Karpas-422 (cell line): ENCODE data around the gene RHOH. TPM values are rescaled to one million over a fixed set of nuclear protein-coding genes. Genes with fewer than 3 reads are reported as not detected.

Source experiments
- DNase-seq: peaks from one replicate; pipeline ENCODE4 v3.0.0-alpha.2; 2015
- H2AFZ ChIP-seq: fragments of 200-600 bp; sonication (generic); 2 replicates; pipeline ENCODE4 v1.6.1; 2014; ENCODE audit warnings: antibody characterized with exemption, low read length, mixed read lengths
- H3K27ac ChIP-seq: fragments of 200-600 bp; sonication (generic); 2 replicates; pipeline ENCODE4 v1.5.1; 2014; ENCODE audit warnings: mild to moderate bottlenecking, low read length, moderate library complexity
- H3K27me3 ChIP-seq: fragments of 200-600 bp; sonication (generic); 2 replicates; pipeline ENCODE4 v1.6.1; 2014; ENCODE audit warnings: low read length, mixed read lengths
- H3K36me3 ChIP-seq: fragments of 200-600 bp; sonication (generic); 2 replicates; pipeline ENCODE4 v1.6.1; 2014; ENCODE audit warnings: low read length, mixed read lengths; ENCODE audit not compliant: insufficient read depth
- H3K4me1 ChIP-seq: fragments of 200-600 bp; sonication (generic); 2 replicates; pipeline ENCODE4 v1.6.1; 2014; ENCODE audit warnings: mild to moderate bottlenecking, low read length, mixed read lengths
- H3K4me2 ChIP-seq: fragments of 200-600 bp; sonication (generic); 2 replicates; pipeline ENCODE4 v1.6.1; 2014; ENCODE audit warnings: low read length, low read depth, mild to moderate bottlenecking; ENCODE audit not compliant: poor library complexity, severe bottlenecking
- H3K4me3 ChIP-seq: fragments of 200-600 bp; sonication (generic); 2 replicates; pipeline ENCODE4 v1.5.1; 2014; ENCODE audit warnings: mild to moderate bottlenecking, antibody characterized with exemption, low read length, mixed read lengths
- H3K79me2 ChIP-seq: fragments of 200-600 bp; sonication (generic); 2 replicates; pipeline ENCODE4 v1.6.1; 2014; ENCODE audit warnings: mild to moderate bottlenecking, low read length, mixed read lengths
- H3K9ac ChIP-seq: fragments of 200-600 bp; sonication (generic); 2 replicates; pipeline ENCODE4 v1.6.0; 2014; ENCODE audit warnings: low read length
- H3K9me2 ChIP-seq: fragments of 200-600 bp; sonication (generic), shearing (Covaris generic); replicated peaks from 2 replicates; pipeline ENCODE4 v1.6.0; 2014; ENCODE audit warnings: mild to moderate bottlenecking, low read length, moderate library complexity; ENCODE audit not compliant: insufficient read depth
- H3K9me3 ChIP-seq: fragments of 300-700, 200-600 bp; sonication (generic); 2 replicates; pipeline ENCODE4 v1.6.1; 2014; ENCODE audit warnings: low read length, mixed read lengths
- H4K20me1 ChIP-seq: fragments of 200-600 bp; sonication (generic); 2 replicates; pipeline ENCODE4 v1.6.1; 2014; ENCODE audit warnings: mild to moderate bottlenecking, antibody characterized with exemption, low read length, low read depth; ENCODE audit not compliant: insufficient read depth
- total RNA-seq: library from RNA; depleted of rRNA; stranded (reverse); fragments of >200 nt; shearing (Covaris generic); gene quantifications from 2 replicates; pipeline ENCODE4 v1.2.3, GENCODE V29; 2014; ENCODE audit warnings: low replicate concordance

RHOH gene
- total RNA-seq, 1 experiment from 2014 or later, result 68.4 TPM

DNA sequence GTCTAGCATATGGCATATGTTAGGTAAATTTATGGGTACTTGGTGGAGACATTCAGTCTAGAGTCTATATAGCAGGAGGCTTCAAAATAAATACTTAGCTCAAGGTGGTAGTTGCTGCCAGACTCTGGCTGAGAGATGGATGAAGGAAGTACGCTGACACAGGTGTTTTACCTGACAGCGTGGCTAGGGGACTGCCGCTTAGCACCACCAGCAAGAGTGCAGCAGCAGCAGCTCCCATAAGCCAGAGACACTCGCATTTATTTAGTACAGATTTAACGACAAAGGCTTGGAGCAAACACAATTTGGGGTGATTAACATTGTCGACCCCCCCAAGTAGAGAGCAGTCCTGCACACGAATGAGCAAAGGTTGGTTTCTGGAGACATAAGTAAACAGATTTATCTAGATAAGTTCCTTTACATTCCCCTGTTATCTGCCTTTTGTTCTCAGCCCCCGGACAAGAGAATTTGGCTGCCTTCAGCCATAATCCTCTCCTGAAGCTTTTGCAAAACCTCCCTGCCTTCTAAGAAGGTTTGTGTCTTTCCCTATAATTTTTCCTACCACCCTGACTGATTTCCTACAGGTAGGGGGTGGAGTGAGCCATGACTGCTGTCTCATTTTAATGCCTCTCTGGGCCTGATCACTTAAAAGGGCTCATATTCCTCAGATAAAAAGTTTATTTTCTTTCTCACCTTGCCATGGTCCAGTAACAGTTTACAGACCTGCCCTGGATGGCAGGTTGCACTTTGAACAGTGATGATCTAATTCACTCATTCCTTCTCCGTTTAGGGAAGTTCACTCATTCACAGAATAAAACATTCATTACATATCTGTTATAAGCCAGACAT is 64.6 kb downstream of the RHOH start:
- DNase-seq, result no peak
- H3K4me2 ChIP-seq, result no peak overlapping the region

DNA sequence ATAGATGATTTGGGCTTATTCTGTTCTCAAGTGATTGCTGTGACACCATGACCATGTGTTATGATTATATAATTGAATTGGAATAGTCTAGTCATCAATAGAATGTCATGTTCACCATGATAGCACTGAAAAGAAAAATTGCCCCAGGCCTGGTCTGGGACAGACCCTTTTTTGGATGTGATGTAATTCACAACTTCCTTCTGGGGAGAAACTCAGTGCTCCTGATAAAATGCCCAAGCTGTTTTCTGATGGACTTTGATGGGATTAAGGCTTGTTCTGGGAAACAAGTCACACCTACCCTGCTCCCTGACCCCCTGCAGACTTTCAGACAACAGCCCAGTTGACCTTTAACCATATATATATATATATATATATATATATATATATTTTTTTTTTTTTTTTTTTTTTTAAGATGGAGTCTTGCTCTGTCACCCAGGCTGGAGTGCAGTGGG is 65.3 kb downstream of the RHOH start:
- no peaks in the 10 kb centered on the region for H3K4me1 ChIP-seq

More for the DNA sequence above, 64.6 kb downstream of the RHOH start:
- Histone ChIP-seq H3K9ac (no peak overlapping the region), H3K36me3 (no peaks in the 10 kb centered on the region), H3K4me3 (no peak overlapping the region), H3K4me1 (no peaks in the 10 kb centered on the region), H4K20me1 (no peaks in the 10 kb centered on the region), H3K9me3 (no peaks in the 10 kb centered on the region), H3K79me2 (no peaks in the 10 kb centered on the region), H3K9me2 (no peaks in the 10 kb centered on the region), H3K27ac (no peak overlapping the region), H3K27me3 (no peaks in the 10 kb centered on the region), H2AFZ (no peak overlapping the region)

DNA sequence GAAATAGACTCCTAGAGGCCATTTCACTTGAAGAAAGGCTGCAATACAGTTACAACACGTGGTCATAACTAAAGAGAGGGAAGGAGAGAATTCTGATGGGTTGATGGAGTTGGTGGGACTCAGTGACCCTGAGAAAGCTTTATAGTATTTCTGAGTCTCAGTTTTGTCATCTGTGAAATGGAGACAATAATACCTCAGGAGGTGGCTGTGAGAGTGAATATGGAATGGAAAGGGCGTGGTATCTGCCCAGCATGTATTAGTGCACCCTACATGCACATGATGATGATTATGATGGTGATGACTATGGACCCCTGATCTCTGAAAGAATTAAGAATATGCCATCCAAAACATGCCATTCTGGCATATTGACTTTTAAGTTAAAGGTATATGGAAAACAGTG is 66.0 kb downstream of the RHOH start:
- Histone ChIP-seq H3K4me3 (no peak overlapping the region), H3K36me3 (no peaks in the 10 kb centered on the region), H3K79me2 (no peaks in the 10 kb centered on the region), H2AFZ (no peak overlapping the region), H4K20me1 (no peaks in the 10 kb centered on the region), H3K9me2 (no peaks in the 10 kb centered on the region), H3K9me3 (no peaks in the 10 kb centered on the region), H3K27ac (no peak overlapping the region), H3K4me1 (no peaks in the 10 kb centered on the region), H3K4me2 (no peak overlapping the region), H3K27me3 (no peaks in the 10 kb centered on the region), H3K9ac (no peak overlapping the region)
- DNase-seq, result no peak

More for the DNA sequence above, 65.3 kb downstream of the RHOH start:
- Histone ChIP-seq H2AFZ (no peak overlapping the region), H3K79me2 (no peaks in the 10 kb centered on the region), H3K4me2 (no peak overlapping the region), H4K20me1 (no peaks in the 10 kb centered on the region), H3K27me3 (no peaks in the 10 kb centered on the region), H3K9ac (no peak overlapping the region), H3K27ac (no peak overlapping the region), H3K36me3 (no peaks in the 10 kb centered on the region), H3K9me2 (no peaks in the 10 kb centered on the region), H3K9me3 (no peaks in the 10 kb centered on the region), H3K4me3 (no peak overlapping the region)
- DNase-seq, result no peak

DNA sequence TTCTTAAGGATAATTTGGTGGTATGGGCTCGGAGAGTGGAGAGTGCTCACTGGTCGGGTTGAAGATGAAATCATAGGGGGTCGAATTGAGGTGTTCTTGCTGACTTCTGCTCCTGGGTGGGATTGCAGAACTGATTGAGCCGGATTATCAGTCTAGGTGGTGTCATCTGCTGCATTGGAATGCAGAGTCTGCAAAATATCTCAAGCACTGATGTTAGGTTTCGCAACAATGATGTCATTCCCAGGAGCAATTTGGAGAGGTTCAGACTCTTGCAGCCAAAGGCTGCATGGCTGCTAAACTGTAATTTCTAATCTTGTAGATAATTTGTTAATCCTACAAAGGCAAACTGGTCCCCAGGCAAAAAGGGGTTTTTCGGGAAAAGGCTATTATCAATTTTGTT is 67.7 kb downstream of the RHOH start:
- no peak overlapping the region for H3K4me2 ChIP-seq
- H4K20me1 ChIP-seq, result no peaks in the 10 kb centered on the region
- H3K36me3 ChIP-seq, result no peaks in the 10 kb centered on the region
- no peaks in the 10 kb centered on the region for H3K79me2 ChIP-seq
- H3K9ac ChIP-seq, result no peak overlapping the region
- H3K27ac ChIP-seq, result no peak overlapping the region
- H3K4me1 ChIP-seq, result no peaks in the 10 kb centered on the region
- no peaks in the 10 kb centered on the region for H3K9me3 ChIP-seq
- H3K27me3 ChIP-seq, result no peaks in the 10 kb centered on the region
- no peak overlapping the region for H2AFZ ChIP-seq
- H3K4me3 ChIP-seq, result no peak overlapping the region
- no peak for DNase-seq
- no peaks in the 10 kb centered on the region for H3K9me2 ChIP-seq

DNA sequence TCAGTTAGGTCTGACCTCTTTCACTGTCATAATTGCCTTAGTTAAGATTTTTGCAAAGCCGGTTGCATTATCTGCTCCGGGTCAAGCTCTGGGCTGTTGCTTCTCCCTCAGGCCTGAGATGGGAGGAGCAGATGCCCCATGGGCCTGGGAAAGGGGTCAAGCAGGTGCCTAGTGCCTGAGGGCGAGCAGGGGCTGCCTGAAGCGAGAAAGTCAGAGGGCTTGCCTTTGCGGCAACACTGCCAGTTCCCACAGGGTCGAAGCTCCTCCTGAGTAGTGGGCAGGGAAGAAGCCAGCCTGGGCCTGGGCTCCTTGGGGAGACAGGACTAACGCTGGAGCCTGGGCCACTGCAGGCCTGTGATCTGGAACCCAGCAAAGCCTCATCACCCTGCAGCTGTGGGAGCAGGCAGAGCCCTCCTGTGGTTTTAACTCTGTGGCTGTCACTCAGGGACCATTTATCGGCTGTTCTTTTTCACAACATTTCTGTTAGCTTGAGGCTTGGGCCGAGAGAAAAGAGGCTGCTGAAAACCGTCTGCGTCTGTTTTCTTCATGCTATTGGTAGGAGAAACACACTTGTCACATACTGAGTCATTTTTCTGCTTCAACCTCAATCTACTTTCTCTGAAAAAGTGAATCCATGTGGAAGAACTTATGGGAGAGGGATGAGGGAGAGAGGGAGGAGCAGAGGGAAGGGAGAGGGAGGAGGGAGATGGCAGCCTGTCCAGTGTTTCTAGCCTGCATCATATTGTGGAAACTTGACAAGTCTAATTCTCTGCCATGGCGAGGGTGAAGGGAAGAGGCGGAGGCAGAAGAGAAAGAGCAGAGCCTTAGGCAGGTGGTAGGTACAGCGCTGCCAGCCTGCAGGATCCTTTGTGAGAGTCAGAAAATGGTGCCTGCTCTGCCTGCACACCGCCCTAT is 68.4 kb downstream of the RHOH start:
- H3K36me3 ChIP-seq, result no peaks in the 10 kb centered on the region
- no peaks in the 10 kb centered on the region for H3K27me3 ChIP-seq
- no peaks in the 10 kb centered on the region for H4K20me1 ChIP-seq
- no peaks in the 10 kb centered on the region for H3K4me1 ChIP-seq
- no peak for DNase-seq
- no peak overlapping the region for H3K4me2 ChIP-seq
- no peaks in the 10 kb centered on the region for H3K9me2 ChIP-seq
- H3K4me3 ChIP-seq, result no peak overlapping the region
- no peaks in the 10 kb centered on the region for H3K9me3 ChIP-seq
- no peak overlapping the region for H2AFZ ChIP-seq
- no peak overlapping the region for H3K27ac ChIP-seq
- H3K79me2 ChIP-seq, result no peaks in the 10 kb centered on the region
- no peak overlapping the region for H3K9ac ChIP-seq

DNA sequence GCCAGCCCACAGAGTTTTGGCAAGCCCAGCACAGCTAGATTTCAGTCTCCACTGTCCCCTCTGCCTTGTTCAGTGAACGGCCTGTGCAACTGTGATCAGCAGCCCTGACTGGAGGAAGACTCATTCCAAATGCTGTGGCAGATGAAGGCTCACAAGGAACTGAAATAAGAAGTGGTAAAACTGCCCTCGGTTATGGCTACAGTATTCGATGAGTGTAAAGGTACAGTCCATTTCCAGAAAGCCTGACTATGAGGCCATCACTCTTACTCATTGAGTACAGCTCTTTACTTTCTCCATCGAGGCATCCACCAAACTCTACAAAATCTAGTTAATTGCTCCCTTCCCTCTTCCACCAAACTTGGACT is 69.1 kb downstream of the RHOH start:
- Histone ChIP-seq H3K27ac (no peak overlapping the region), H3K79me2 (no peaks in the 10 kb centered on the region), H3K4me3 (no peak overlapping the region), H3K4me1 (no peaks in the 10 kb centered on the region), H3K9me2 (no peaks in the 10 kb centered on the region), H3K36me3 (no peaks in the 10 kb centered on the region), H3K9ac (no peak overlapping the region), H3K9me3 (no peaks in the 10 kb centered on the region), H3K4me2 (no peak overlapping the region), H2AFZ (no peak overlapping the region), H4K20me1 (no peaks in the 10 kb centered on the region), H3K27me3 (no peaks in the 10 kb centered on the region)
- no peak for DNase-seq

DNA sequence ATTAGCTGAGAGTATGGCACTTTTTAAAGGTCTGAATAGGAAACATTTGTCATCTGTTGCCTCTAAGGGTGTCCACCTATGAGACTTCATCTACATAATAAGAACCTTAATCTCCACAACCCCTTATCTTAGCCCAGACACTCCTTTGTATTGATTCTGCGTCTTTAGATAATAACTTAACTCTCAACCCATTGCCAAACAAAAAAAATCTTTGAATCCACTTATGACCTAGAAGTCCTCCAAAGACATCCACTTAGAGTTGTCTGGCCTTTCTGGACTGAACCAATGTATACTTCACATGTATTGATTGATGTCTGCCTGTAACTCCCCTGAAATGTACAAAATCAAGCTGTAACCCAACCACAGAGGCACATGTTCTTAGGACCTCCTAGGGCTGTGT is 72.3 kb downstream of the RHOH start:
- Histone ChIP-seq H2AFZ (no peak overlapping the region), H3K4me1 (no peaks in the 10 kb centered on the region), H3K9me2 (no peaks in the 10 kb centered on the region), H3K79me2 (no peaks in the 10 kb centered on the region), H3K4me3 (no peak overlapping the region), H3K27me3 (no peaks in the 10 kb centered on the region), H3K9ac (no peak overlapping the region), H4K20me1 (no peaks in the 10 kb centered on the region), H3K36me3 (no peaks in the 10 kb centered on the region), H3K9me3 (no peaks in the 10 kb centered on the region), H3K4me2 (no peak overlapping the region), H3K27ac (no peak overlapping the region)
- DNase-seq, result no peak

DNA sequence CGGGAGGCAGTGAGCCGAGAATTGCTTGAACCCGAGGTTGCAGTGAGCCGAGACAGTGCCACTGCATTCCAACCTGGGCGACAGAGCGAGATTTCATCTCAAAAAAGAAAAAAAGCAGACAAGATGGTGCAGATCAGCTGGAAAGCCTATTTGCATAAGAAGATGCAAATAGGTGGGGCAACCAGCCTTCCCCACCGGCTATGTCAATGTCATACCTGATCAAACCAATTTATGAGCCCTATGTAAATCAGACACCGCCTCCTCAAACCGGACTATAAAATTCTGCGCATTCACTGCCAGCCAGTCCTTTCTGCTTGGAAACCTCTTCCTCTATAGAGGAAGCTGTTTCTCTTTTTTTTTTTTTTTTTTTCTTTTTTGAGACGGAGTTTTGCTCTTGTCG is 73.8 kb downstream of the RHOH start:
- H3K4me1 ChIP-seq, result no peaks in the 10 kb centered on the region
- DNase-seq, result no peak
- H3K36me3 ChIP-seq, result no peaks in the 10 kb centered on the region
- no peaks in the 10 kb centered on the region for H3K9me2 ChIP-seq
- H3K27me3 ChIP-seq, result no peaks in the 10 kb centered on the region
- H4K20me1 ChIP-seq, result no peaks in the 10 kb centered on the region
- H3K79me2 ChIP-seq, result no peaks in the 10 kb centered on the region
- no peaks in the 10 kb centered on the region for H3K9me3 ChIP-seq
- H3K27ac ChIP-seq, result no peak overlapping the region
- no peak overlapping the region for H3K4me3 ChIP-seq
- H3K9ac ChIP-seq, result no peak overlapping the region
- H2AFZ ChIP-seq, result no peak overlapping the region
- no peak overlapping the region for H3K4me2 ChIP-seq
